Measurements from ENCODE around the gene ISG20L2.

Gene ISG20L2

DNA sequence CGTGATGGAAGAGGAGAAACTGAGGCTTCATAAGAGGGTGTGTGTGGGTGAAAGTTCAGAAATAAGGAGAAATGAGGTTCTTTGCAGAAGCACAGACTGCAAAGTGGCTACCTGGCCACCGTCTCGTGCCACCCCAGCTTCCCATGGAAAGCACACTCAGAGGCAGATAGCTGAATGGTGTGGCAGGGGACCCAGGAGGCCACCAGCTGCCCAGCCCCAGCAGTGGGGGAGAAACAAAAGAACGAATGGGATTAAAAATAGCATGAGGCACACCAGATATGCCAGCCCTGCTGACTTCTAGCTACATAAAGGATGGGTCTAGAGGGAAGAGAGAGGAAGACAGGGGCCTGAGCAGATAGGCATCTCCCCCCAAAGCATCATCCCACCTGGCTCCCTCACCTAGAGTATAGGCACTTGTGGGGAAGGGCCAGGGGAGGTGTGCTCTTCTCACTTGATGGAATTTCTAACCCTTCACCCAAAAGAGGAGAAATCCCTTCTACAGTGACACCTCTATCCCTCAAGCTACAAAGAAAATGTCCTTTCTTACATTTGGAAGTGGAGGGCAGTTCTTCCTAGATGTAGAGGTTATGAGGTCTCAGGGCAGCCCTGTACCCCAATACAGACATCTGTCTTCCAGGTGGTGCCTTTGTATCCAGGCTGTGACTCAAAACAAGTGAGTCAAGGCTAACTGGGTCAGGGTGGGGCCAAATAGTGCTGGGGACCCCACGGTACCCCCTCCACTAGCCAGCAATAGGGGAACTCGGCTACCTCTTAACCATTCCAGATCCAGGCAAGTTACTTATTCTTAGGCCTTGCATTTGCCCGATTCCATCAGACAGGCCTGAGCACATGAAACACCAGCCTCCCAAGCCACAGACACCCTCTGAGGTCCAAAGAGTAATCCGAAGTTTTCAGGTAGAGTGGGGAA, 19.4 kb upstream of the ISG20L2 start:
- H3K4me3 ChIP-seq (ENCODE audit: low read depth, low read length), result peak overlapping the region; percentile 88
- TF ChIP-seq, protein P1, sequence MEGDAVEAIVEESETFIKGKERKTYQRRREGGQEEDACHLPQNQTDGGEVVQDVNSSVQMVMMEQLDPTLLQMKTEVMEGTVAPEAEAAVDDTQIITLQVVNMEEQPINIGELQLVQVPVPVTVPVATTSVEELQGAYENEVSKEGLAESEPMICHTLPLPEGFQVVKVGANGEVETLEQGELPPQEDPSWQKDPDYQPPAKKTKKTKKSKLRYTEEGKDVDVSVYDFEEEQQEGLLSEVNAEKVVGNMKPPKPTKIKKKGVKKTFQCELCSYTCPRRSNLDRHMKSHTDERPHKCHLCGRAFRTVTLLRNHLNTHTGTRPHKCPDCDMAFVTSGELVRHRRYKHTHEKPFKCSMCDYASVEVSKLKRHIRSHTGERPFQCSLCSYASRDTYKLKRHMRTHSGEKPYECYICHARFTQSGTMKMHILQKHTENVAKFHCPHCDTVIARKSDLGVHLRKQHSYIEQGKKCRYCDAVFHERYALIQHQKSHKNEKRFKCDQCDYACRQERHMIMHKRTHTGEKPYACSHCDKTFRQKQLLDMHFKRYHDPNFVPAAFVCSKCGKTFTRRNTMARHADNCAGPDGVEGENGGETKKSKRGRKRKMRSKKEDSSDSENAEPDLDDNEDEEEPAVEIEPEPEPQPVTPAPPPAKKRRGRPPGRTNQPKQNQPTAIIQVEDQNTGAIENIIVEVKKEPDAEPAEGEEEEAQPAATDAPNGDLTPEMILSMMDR (IDR thresholded peaks at IDR 0.05; ENCODE audit: low read depth, low read length), result no peak

DNA sequence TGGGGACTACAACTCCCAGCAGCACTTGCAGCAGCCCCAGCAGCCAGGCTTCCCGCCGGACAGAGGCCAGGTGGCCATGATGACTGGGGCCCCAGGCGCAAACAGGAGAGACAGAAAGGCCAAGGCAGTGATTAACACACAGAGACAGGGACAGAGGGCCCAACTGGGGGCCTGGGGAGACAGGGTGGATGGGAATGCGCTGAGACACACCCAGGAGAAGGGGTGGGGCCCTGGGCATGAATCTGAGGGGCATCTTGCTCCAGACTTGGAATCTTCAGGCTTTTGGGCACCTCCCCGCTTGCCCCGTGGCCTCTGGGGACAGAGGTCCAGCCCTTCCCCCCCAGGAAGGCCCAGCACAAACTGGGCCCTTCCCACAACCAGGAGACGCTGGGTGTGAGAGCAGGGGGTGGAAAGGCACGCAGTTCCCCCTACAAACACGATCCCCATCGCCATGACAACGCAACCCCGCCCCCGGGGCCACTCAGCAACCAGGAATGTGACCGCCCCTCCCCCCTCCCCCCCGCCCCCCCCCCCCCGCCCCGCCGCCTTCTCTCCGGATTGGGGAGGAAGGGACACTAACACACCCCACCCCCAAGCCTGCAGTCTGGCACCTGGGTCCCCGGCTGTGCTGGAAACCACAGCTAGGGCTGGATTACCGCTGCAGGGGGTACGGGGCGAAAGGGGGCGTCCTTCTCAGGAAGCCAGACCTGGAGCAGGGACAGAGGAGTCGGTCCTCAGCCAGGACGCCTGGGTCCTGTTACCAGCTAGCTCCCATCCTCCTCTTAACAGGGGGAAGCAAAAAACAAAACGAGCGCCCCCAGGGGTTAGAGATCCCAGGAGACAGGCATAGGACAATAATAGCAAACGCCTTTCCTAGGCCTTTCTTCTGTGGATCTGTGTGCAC, 18.4 kb upstream of the ISG20L2 start:
- H3K4me3 ChIP-seq (ENCODE audit: low read depth, low read length), result peak overlapping the region; percentile 63
- TF ChIP-seq, protein P1 (IDR thresholded peaks at IDR 0.05; ENCODE audit: low read depth, low read length), result peak; percentile 29; the same call in 1 of the 2 replicates

DNA sequence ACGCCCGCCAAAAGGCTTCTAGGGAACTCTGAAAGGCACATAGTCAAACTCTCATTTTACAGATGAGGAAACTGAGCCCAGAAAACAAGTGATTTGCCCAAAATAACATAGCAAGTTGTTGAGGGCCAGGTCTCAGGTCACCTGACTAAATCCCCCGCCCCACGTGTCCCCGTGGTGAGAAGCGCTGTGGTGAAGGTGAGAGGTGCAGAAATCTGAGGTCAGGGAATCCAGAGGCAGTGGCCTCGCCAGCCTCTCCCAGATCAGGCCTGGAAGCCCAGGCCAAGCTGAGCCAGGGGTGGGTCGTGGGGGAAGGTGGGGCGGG, 17.8 kb upstream of the ISG20L2 start:
- TF ChIP-seq, protein P1 (IDR thresholded peaks at IDR 0.05; ENCODE audit: low read depth, low read length), result no peak
- peak overlapping the region; percentile 63 for H3K4me3 ChIP-seq (ENCODE audit: low read depth, low read length)

DNA sequence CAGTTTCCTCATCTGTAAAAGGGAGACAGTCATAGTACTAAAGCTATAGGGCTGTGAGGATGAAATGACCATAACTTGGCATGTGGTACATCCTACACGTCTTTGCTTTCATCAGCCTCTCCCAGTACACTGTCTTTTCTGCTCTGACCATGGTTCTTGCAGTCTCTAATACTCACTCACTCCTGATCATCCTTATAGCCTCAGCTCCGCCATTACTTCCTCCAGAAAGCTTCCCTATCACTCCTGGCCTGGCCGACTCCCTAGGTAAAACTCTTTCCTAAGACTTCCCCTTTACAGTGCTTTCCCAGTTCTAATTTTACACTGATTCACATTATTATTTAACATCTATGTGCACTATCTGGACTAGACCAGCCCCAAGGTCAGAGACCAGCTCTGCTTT, 17.3 kb upstream of the ISG20L2 start:
- peak overlapping the region; percentile 63 for H3K4me3 ChIP-seq (ENCODE audit: low read depth, low read length)
- TF ChIP-seq, protein P1 (IDR thresholded peaks at IDR 0.05; ENCODE audit: low read depth, low read length), result no peak

DNA sequence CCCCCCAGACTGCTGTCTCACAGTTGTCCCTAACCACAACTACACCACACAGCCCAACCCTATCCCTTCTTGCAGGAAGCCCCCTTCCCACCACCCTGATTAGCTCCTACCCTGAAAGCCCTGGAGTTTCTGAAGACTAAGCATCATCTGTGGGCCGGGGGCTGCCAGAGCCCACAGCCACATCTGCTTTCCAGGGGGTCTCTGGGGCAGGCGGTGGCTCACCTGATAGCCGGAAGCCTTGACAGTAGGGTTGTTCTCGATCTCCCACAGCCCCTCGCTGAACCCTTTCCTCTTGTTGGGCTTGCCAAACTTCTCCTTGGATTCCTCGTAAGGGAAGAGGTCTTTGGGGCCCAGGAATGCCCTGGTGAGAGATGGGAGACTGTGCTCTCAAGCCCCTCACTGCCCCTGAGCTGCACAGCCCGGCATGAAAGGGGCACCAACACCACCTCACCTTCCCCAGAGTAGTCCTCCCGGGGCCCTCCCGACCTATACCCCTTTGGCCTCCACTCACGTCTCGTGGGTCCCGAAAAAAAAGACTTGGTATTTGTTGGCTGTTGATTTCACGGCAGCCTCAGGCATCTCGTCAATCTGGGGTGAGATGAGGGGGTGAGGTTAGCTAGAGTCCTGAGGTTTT, 16.3 kb upstream of the ISG20L2 start:
- TF ChIP-seq, protein P1 (IDR thresholded peaks at IDR 0.05; ENCODE audit: low read depth, low read length), result no peak
- no peak overlapping the region for H3K4me3 ChIP-seq (ENCODE audit: low read depth, low read length)

DNA sequence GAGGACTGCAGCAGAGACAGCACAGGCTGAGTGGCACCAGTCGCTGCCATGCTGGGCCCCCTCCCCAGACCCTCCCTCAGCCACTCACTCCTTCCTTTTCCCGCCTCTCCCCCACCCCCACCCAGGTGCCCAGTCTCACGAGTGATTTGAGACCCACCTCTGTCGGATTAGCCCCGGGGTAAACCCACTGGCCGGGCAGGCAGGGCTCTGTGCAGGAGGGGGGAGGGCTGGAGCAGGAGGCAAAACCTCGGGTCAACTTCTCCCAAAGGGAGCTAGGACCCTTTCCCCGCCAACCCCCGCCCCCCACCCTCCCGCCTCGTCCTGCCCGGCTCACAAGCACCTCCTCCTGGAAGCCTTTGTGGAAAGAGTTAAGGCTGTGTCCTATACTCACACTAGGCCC, 15.8 kb upstream of the ISG20L2 start:
- H3K4me3 ChIP-seq (ENCODE audit: low read depth, low read length), result no peak overlapping the region
- TF ChIP-seq, protein P1 (IDR thresholded peaks at IDR 0.05; ENCODE audit: low read depth, low read length), result no peak
